ENCODE measurements around the gene STARD3.
"Not testable (repeated sequence)": the region's sequence is repeated elsewhere in the genome, so short reads cannot be mapped to it uniquely, and the experiment has no call there.

Gene STARD3

GRCh38 chr17:39636927-39637736, at the start of gene STARD3:
Gene STARD3 (plus strand): TSS chr17:39637144. CDS start chr17:39653532, 16,388 bp downstream.
- peak; percentile 90 for DNase-seq

GRCh38 chr17:39590180-39590579, 46.8 kb upstream of the STARD3 start:
- not testable (repeated sequence) for DNase-seq

GRCh38 chr17:39591958-39592954, 44.7 kb upstream of the STARD3 start:
- no peak for DNase-seq

GRCh38 chr17:39593371-39593770, 43.6 kb upstream of the STARD3 start:
- no peak for DNase-seq

- no peak for DNase-seq
Measured at GRCh38 chr17:39595294-39595693, 41.6 kb upstream of the STARD3 start.

GRCh38 chr17:39595928-39596510, 40.9 kb upstream of the STARD3 start:
- DNase-seq = no peak

- DNase-seq = no peak
Measured at GRCh38 chr17:39596543-39597267, 40.2 kb upstream of the STARD3 start.

- no peak for DNase-seq
Measured at GRCh38 chr17:39597372-39598046, 39.4 kb upstream of the STARD3 start.

- DNase-seq = no peak
Measured at GRCh38 chr17:39598047-39598481, 38.9 kb upstream of the STARD3 start.

GRCh38 chr17:39598630-39599003, 38.3 kb upstream of the STARD3 start:
- DNase-seq = no peak

- no peak for DNase-seq
Measured at GRCh38 chr17:39599004-39599664, 37.8 kb upstream of the STARD3 start.

- no peak for DNase-seq
Measured at GRCh38 chr17:39599665-39600231, 37.2 kb upstream of the STARD3 start.

- no peak for DNase-seq
Measured at GRCh38 chr17:39600288-39600996, 36.5 kb upstream of the STARD3 start.

GRCh38 chr17:39600997-39601597, 35.8 kb upstream of the STARD3 start:
- no peak for DNase-seq

GRCh38 chr17:39601758-39602532, 35.0 kb upstream of the STARD3 start:
- no peak for DNase-seq

- no peak for DNase-seq
Measured at GRCh38 chr17:39602533-39603303, 34.2 kb upstream of the STARD3 start.

GRCh38 chr17:39603304-39604016, 33.5 kb upstream of the STARD3 start:
- DNase-seq = no peak

All from activated gamma-delta T cell treated with Interleukin-2 at 50 U/mL for 16 hours (primary cell).